RWPE2 (cell line): ENCODE results near the gene MGAT5B.

ENCODE experiments used
- ATAC-seq: fragments of 200-7000 bp; cut with Tn5 transposase; 3 replicates; pipeline ENCODE4 v1.9.1; 2021; ENCODE audit warnings: low read depth
- DNase-seq: peaks from one replicate; pipeline ENCODE4 v3.0.0-alpha.2; 2020; ENCODE audit warnings: low spot score
- H3K27ac ChIP-seq: fragments of 450-650 bp; 2 replicates; pipeline ENCODE4 v1.5.1; 2017; ENCODE audit warnings: mild to moderate bottlenecking; ENCODE audit not compliant: poor library complexity, severe bottlenecking
- H3K27me3 ChIP-seq: fragments of 250-450 bp; sonication (Bioruptor Pico); 2 replicates; pipeline ENCODE4 v1.5.1; 2021; ENCODE audit warnings: mild to moderate bottlenecking, moderate library complexity; ENCODE audit not compliant: insufficient read depth, poor library complexity, severe bottlenecking
- H3K36me3 ChIP-seq: fragments of 250-450 bp; sonication (Bioruptor Pico); 2 replicates; pipeline ENCODE4 v1.5.1; 2020; ENCODE audit warnings: low read depth, mild to moderate bottlenecking, moderate library complexity
- H3K4me1 ChIP-seq: fragments of 250-450 bp; sonication (Bioruptor Pico); 2 replicates; pipeline ENCODE4 v1.5.1; 2021; ENCODE audit warnings: mild to moderate bottlenecking, moderate library complexity; ENCODE audit not compliant: insufficient read depth, poor library complexity, severe bottlenecking
- H3K4me3 ChIP-seq: fragments of 250-450 bp; sonication (Bioruptor Pico); 2 replicates; pipeline ENCODE4 v1.5.1; 2021; ENCODE audit warnings: mild to moderate bottlenecking, moderate library complexity; ENCODE audit not compliant: severe bottlenecking
- H3K9me3 ChIP-seq: fragments of 250-450 bp; sonication (Bioruptor Pico); 2 replicates; pipeline ENCODE4 v1.5.1; 2021; ENCODE audit warnings: mild to moderate bottlenecking, moderate library complexity; ENCODE audit not compliant: severe bottlenecking
- TF ChIP-seq, protein P1 (sequence below): fragments of 450-650 bp; IDR thresholded peaks from one replicate; pipeline ENCODE4 v1.5.1; 2017; ENCODE audit warnings: mild to moderate bottlenecking, moderate library complexity; ENCODE audit not compliant: poor library complexity, severe bottlenecking

MGAT5B gene

DNA sequence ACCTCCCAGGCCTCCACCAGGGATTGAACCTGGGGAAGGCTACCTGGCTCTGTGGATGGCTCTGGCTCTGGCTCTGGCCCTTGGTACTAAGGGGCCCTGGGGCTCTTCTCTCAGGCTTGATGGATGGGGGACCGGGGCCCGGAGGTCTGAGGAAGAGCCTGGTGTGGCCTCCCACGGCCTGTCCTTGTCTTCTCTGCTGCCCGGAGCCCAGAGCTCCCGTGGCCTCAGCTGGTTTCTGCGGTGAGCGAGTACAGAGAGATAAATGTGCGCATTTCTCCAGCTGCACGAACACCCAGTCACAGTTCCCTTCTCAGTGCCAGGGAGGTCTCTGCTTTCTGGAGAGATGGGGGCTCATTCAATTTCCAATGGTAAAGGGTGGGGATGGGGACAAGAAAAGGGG is 9.2 kb downstream of the MGAT5B start:
- no peak for DNase-seq

DNA sequence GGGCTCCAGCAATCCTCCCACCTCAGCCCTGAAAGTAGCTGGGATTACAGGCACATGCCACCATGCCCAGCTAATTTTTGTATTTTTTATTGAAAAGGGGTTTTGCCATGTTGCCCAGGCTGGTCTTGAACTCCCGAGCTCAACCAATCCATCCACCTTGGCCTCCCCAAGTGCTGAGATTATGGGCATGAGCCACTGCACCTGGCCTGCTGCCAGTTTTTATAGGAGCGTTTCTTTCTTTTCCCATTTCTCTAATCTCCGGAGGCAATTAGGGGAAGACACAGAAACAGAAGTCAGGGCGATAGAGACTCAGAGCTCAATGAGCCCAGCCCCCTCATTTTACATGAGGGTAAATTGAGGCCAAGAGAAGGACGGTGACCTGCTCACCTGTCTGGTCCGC is 10.4 kb downstream of the MGAT5B start:
- H3K4me3 ChIP-seq = no peak overlapping the region
- no peaks in the 10 kb centered on the region for H3K4me1 ChIP-seq
- ATAC-seq (no peak), DNase-seq (no peak)
- H3K9me3 ChIP-seq = no peaks in the 10 kb centered on the region
- no peak overlapping the region for H3K27ac ChIP-seq
- peaks cover 6% of the 10 kb centered on the region; the same call in 1 of the 2 replicates for H3K36me3 ChIP-seq
- TF ChIP-seq, protein P1, sequence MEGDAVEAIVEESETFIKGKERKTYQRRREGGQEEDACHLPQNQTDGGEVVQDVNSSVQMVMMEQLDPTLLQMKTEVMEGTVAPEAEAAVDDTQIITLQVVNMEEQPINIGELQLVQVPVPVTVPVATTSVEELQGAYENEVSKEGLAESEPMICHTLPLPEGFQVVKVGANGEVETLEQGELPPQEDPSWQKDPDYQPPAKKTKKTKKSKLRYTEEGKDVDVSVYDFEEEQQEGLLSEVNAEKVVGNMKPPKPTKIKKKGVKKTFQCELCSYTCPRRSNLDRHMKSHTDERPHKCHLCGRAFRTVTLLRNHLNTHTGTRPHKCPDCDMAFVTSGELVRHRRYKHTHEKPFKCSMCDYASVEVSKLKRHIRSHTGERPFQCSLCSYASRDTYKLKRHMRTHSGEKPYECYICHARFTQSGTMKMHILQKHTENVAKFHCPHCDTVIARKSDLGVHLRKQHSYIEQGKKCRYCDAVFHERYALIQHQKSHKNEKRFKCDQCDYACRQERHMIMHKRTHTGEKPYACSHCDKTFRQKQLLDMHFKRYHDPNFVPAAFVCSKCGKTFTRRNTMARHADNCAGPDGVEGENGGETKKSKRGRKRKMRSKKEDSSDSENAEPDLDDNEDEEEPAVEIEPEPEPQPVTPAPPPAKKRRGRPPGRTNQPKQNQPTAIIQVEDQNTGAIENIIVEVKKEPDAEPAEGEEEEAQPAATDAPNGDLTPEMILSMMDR = no peak
- no peaks in the 10 kb centered on the region for H3K27me3 ChIP-seq

More for the DNA sequence above, 9.2 kb downstream of the MGAT5B start:
- H3K4me3 ChIP-seq = no peak overlapping the region
- H3K4me1 ChIP-seq = peaks cover 8% of the 10 kb centered on the region
- no peak for ATAC-seq
- TF ChIP-seq, protein P1 = no peak
- no peak overlapping the region for H3K27ac ChIP-seq
- H3K36me3 ChIP-seq = peaks cover 6% of the 10 kb centered on the region; the same call in 1 of the 2 replicates
- H3K9me3 ChIP-seq = no peaks in the 10 kb centered on the region
- no peaks in the 10 kb centered on the region for H3K27me3 ChIP-seq

DNA sequence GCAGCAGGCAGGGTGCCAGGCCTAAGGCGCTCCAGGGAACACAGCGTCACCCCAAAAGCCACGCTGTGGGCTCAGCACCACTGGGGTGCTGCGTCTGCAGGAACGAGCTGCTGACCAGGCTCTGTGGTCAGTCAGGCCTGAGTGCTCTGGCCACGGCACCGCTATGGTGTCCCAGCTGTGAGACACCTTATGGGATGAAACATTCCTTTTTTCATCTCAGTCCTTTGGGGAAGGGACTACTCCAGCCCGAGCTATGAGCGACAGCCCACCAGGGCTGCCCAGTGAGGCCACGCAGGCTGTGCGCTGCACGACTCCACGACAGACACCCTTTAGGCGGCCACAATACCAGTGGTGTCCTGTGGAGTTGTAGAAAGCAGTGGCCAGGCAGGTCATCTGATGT is 11.1 kb downstream of the MGAT5B start:
- Histone ChIP-seq H3K9me3 (no peaks in the 10 kb centered on the region), H3K27me3 (no peaks in the 10 kb centered on the region), H3K4me3 (no peak overlapping the region), H3K36me3 (peaks cover 6% of the 10 kb centered on the region; the same call in 1 of the 2 replicates), H3K4me1 (no peaks in the 10 kb centered on the region), H3K27ac (no peak overlapping the region)
- TF ChIP-seq, protein P1 = no peak
- ATAC-seq = no peak
- no peak for DNase-seq

DNA sequence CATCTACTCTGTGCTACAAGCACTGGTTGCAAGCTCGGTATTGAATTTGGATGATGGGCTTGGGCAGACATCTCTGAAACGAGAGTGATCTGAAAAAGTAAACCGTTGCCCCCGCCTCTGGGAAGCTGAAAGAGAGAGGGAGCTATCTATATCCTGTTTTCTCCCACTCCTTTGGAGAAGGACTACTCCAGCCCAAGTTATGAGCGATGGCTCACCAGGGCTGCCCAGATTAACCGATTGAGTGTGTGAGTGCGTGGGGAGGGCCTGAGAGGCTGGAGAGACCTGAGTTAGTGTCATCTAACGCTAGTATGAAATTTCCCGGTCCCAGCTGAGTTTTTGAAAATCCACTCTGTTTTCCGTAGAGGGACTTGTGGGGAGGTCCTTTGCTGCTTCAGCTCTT is 11.5 kb downstream of the MGAT5B start:
- Histone ChIP-seq H3K36me3 (peaks cover 5% of the 10 kb centered on the region; the same call in 1 of the 2 replicates), H3K4me3 (no peak overlapping the region), H3K27ac (no peak overlapping the region), H3K9me3 (no peaks in the 10 kb centered on the region), H3K27me3 (no peaks in the 10 kb centered on the region), H3K4me1 (no peaks in the 10 kb centered on the region)
- TF ChIP-seq, protein P1 = no peak
- ATAC-seq = no peak
- no peak for DNase-seq

DNA sequence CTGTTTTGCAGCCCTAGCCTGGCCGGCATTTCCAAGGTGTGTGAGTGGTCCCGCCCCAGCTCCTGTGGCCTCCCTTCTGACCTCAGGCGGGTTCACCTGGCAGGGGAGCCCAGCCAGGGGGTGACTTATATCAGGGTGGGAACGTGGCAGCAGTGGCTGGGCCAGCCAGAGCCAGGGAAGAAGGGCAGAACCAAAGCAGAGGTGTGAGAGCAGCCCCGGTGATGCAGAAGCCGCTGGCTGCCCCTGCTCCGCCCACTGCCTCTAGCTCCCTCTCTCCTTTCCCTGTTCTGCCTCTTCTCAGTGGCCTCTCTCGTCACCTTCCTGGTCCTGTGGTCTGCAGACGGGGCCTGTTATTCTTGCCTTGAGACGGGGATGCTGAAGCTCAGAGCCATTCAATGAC is 12.1 kb downstream of the MGAT5B start:
- TF ChIP-seq, protein P1 = no peak
- Histone ChIP-seq H3K4me3 (no peak overlapping the region), H3K27me3 (no peaks in the 10 kb centered on the region), H3K36me3 (no peaks in the 10 kb centered on the region), H3K4me1 (no peaks in the 10 kb centered on the region), H3K9me3 (no peaks in the 10 kb centered on the region), H3K27ac (no peak overlapping the region)
- ATAC-seq = no peak
- no peak for DNase-seq
